GM19455 (cell line): ENCODE data around the gene NAV1.

Source experiments
- ATAC-seq: cut with Tn5 transposase; IDR thresholded peaks from one replicate; pipeline ENCODE4 v1.9.1; 2021; ENCODE audit not compliant: unreplicated experiment

Gene NAV1

DNA sequence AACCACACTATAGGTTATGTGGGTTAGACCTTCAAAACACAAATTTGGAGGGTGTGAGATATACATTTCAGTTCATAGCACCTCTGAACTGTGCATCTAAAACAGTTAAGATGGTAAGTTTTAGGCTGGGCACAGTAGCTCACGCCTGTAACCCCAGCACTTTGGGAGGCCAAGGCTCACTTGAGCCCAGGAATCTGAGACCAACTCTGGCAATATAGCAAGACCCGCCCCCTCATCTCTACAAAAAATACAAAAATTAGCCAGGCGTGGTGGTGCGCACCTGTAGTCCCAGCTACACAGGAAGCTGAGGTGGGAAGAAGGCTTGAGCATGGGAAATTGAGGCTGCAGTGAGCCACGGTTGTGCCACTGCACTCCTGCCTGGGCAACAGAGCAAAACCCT is 47.9 kb downstream of the NAV1 start:
- ATAC-seq: no peak

- ATAC-seq: no peak
Measured at GRCh38 chr1:201587729-201588128, 48.8 kb downstream of the NAV1 start.
